Measurements from ENCODE around the gene PPP4R3A.
"Not testable (repeated sequence)": the region's sequence is repeated elsewhere in the genome, so short reads cannot be mapped to it uniquely, and the experiment has no call there.

The PPP4R3A gene

GRCh38 chr14:91413547-91414474 lies 96.3 kb downstream of the PPP4R3A start:
- H3K9ac ChIP-seq (ENCODE audit: low read depth, low read length): no peak overlapping the region
- H3K27me3 ChIP-seq (ENCODE audit: control insufficient read depth, insufficient read depth, low read length): no peaks in the 10 kb centered on the region
- H3K4me1 ChIP-seq (ENCODE audit: control insufficient read depth, insufficient read depth, low read length): peaks cover 25% of the 10 kb centered on the region
- peak overlapping the region; percentile 1 for H3K4me3 ChIP-seq (ENCODE audit: low read depth, low read length)
- no peaks in the 10 kb centered on the region for H3K9me3 ChIP-seq (ENCODE audit: control insufficient read depth, insufficient read depth, low read length)
- peaks cover 2% of the 10 kb centered on the region for H3K36me3 ChIP-seq (ENCODE audit: control insufficient read depth, insufficient read depth, low read length)

DNA sequence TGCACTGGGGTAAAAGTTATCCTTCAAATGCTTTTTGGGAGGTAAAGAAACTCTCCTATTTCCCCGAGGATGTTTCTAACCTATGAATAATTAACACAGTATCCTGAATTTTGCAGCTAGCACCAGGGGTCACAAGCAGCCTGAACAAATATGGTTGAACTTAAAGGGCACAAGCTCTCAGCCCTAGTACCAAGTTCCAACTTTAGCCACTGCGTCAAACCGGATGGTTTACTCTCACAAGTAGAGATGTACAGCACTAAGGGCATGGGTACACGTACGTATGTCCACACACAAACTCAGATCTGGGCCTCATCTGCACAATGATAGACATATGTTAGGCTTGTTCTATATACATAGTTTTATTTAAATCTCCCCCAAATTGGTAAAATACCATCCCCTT lies 97.2 kb downstream of the PPP4R3A start:
- Histone ChIP-seq H3K4me3 (ENCODE audit: low read depth, low read length) (no peak overlapping the region), H3K27me3 (ENCODE audit: control insufficient read depth, insufficient read depth, low read length) (no peaks in the 10 kb centered on the region), H3K4me1 (ENCODE audit: control insufficient read depth, insufficient read depth, low read length) (peaks cover 25% of the 10 kb centered on the region), H3K9me3 (ENCODE audit: control insufficient read depth, insufficient read depth, low read length) (no peaks in the 10 kb centered on the region), H3K9ac (ENCODE audit: low read depth, low read length) (no peak overlapping the region), H3K36me3 (ENCODE audit: control insufficient read depth, insufficient read depth, low read length) (peaks cover 9% of the 10 kb centered on the region)

DNA sequence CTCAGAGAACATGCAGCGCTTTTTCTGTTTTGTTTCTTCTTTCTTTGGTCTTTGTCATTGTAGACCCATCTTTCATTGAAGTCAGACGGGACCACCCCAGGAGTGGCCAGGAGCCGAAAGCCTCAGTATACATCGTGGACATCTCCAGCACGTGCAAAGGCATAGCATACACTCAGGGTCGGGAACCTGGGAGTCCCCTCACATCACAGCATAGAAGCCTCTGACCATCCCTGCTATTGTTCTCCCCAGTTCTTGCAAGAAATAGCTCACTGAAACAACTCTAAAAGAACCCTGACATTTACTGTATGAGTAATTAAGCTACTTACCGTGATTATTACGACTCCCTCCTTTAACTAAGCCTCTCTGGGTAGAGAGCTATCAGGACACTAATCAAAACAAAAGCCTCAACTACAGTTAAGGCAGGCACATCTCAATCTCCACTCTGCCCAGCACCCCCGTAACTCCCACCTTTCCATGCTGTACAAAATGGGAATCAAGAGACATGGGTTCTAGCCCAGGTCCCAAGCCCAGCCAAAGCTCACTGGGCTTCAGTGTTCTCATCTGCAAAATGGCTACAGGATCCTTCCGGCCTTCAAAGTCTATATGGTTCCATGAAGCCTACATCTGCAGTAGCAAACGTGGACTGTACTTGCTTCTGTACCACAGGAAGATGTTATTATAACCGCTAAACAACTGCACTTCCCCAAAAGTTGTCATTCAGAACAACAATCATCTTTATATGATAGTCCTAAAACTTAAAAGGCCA lies 99.2 kb downstream of the PPP4R3A start:
- Histone ChIP-seq H3K36me3 (ENCODE audit: control insufficient read depth, insufficient read depth, low read length) (peaks cover 16% of the 10 kb centered on the region), H3K9ac (ENCODE audit: low read depth, low read length) (no peak overlapping the region)

GRCh38 chr14:91409928-91410718 lies 100.0 kb downstream of the PPP4R3A start:
- H3K9me3 ChIP-seq (ENCODE audit: control insufficient read depth, insufficient read depth, low read length): no peaks in the 10 kb centered on the region
- H3K4me3 ChIP-seq (ENCODE audit: low read depth, low read length): no peak overlapping the region
- no peak overlapping the region for H3K9ac ChIP-seq (ENCODE audit: low read depth, low read length)
- H3K4me1 ChIP-seq (ENCODE audit: control insufficient read depth, insufficient read depth, low read length): peaks cover 16% of the 10 kb centered on the region
- H3K36me3 ChIP-seq (ENCODE audit: control insufficient read depth, insufficient read depth, low read length): peaks cover 16% of the 10 kb centered on the region
- H3K27me3 ChIP-seq (ENCODE audit: control insufficient read depth, insufficient read depth, low read length): no peaks in the 10 kb centered on the region

More for the DNA sequence above, 99.2 kb downstream of the PPP4R3A start:
- H3K4me3 ChIP-seq (ENCODE audit: low read depth, low read length): no peak overlapping the region
- H3K27me3 ChIP-seq (ENCODE audit: control insufficient read depth, insufficient read depth, low read length): no peaks in the 10 kb centered on the region
- peaks cover 20% of the 10 kb centered on the region for H3K4me1 ChIP-seq (ENCODE audit: control insufficient read depth, insufficient read depth, low read length)
- H3K9me3 ChIP-seq (ENCODE audit: control insufficient read depth, insufficient read depth, low read length): no peaks in the 10 kb centered on the region

DNA sequence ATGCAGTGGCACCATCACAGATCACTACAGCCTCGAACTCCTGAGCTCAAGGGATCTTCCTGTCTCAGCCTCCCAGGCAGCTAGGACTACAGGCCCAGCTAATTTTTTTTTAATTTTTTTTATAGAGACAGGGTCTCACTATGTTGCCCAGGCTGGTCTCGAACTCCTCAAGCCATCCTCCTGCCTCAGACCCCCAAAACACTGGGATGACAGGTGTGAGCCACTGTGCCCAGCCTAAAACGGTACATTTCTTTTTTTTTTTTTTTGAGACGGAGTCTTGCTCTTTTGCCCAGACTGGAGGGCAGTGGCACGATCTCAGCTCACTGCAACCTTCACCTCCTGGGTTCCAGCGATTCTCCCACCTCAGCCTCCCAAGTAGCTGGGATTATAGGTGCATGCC lies 100.9 kb downstream of the PPP4R3A start:
- H3K36me3 ChIP-seq (ENCODE audit: control insufficient read depth, insufficient read depth, low read length): peaks cover 16% of the 10 kb centered on the region
- H3K27me3 ChIP-seq (ENCODE audit: control insufficient read depth, insufficient read depth, low read length); H3K9me3 ChIP-seq (ENCODE audit: control insufficient read depth, insufficient read depth, low read length); H3K4me3 ChIP-seq (ENCODE audit: low read depth, low read length); H3K9ac ChIP-seq (ENCODE audit: low read depth, low read length): not testable (repeated sequence)
- peaks cover 14% of the 10 kb centered on the region for H3K4me1 ChIP-seq (ENCODE audit: control insufficient read depth, insufficient read depth, low read length)

Measured in iPS-15b (cell line).